WTC11 (cell line): ENCODE results near the gene FAM53B. TPM values are rescaled to one million over a fixed set of nuclear protein-coding genes. Genes with fewer than 3 reads are reported as not detected.

Experiments
- ATAC-seq: fragments of 200-7000 bp; cut with Tn5 transposase; 2 replicates; pipeline ENCODE4 v1.10.0; 2021; ENCODE audit warnings: mild to moderate bottlenecking, moderate library complexity
- CTCF ChIA-PET: fragments of 300-600 bp; sonication (Branson Sonifier 250); formaldehyde crosslinking; loops from one replicate; lab custom pipeline; 2021; ENCODE audit warnings: antibody characterized with exemption; lab: Charles Lee
- POLR2A ChIA-PET: fragments of 350-600 bp; sonication (Branson Sonifier 250); formaldehyde crosslinking; loops from one replicate; lab custom pipeline; 2021; ENCODE audit warnings: antibody characterized with exemption; lab: Charles Lee
- DNase-seq: peaks from one replicate; pipeline ENCODE4 v3.0.0; 2021; ENCODE audit warnings: low spot score
- H3K27ac Mint-ChIP-seq: 2 replicates; pipeline ENCODE4 v1.8.0; 2021; ENCODE audit warnings: mixed read lengths
- H3K27me3 Mint-ChIP-seq: 2 replicates; pipeline ENCODE4 v1.8.0; 2021; ENCODE audit warnings: low read depth, mild to moderate bottlenecking, moderate library complexity, mixed read lengths
- H3K36me3 Mint-ChIP-seq: 2 replicates; pipeline ENCODE4 v1.8.0; 2021; ENCODE audit warnings: mixed read lengths
- H3K4me1 Mint-ChIP-seq: 2 replicates; pipeline ENCODE4 v1.8.0; 2022; ENCODE audit warnings: mixed read lengths
- H3K4me3 Mint-ChIP-seq: 2 replicates; pipeline ENCODE4 v1.8.0; 2021; ENCODE audit warnings: mild to moderate bottlenecking, moderate library complexity, mixed read lengths
- H3K9me3 Mint-ChIP-seq: 2 replicates; pipeline ENCODE4 v1.8.0; 2021; ENCODE audit warnings: mixed read lengths
- ATF3 ChIP-seq: sonication (generic); formaldehyde crosslinking; conservative IDR thresholded peaks from 2 replicates; pipeline ENCODE4 v1.8.1; 2022; ENCODE audit warnings: mild to moderate bottlenecking, missing genetic modification reagents
- EMX1 ChIP-seq: fragments of 250-450 bp; sonication (Bioruptor Pico); IDR thresholded peaks from 2 replicates; pipeline ENCODE4 v1.8.0; 2021; ENCODE audit warnings: mild to moderate bottlenecking
- ETV6 ChIP-seq: sonication (generic); formaldehyde crosslinking; IDR thresholded peaks from 2 replicates; pipeline ENCODE4 v1.8.1; 2022; ENCODE audit warnings: mild to moderate bottlenecking, missing genetic modification reagents
- GRHL2 ChIP-seq: fragments of 250-450 bp; sonication (Bioruptor Pico); IDR thresholded peaks from 2 replicates; pipeline ENCODE4 v1.8.0; 2022; ENCODE audit warnings: mild to moderate bottlenecking, moderate library complexity; ENCODE audit not compliant: insufficient replicate concordance, severe bottlenecking
- GTF2I ChIP-seq: fragments of 250-450 bp; sonication (Bioruptor Pico); conservative IDR thresholded peaks from 2 replicates; pipeline ENCODE4 v1.4.0; 2021; ENCODE audit warnings: mild to moderate bottlenecking
- HMGA2 ChIP-seq: fragments of 250-450 bp; sonication (Bioruptor Pico); IDR thresholded peaks from 2 replicates; pipeline ENCODE4 v1.4.0; 2021; ENCODE audit warnings: mild to moderate bottlenecking, moderate library complexity
- JAZF1 ChIP-seq: fragments of 250-450 bp; sonication (Bioruptor Pico); IDR thresholded peaks from 2 replicates; pipeline ENCODE4 v1.9.0; 2021; ENCODE audit warnings: moderate library complexity, mild to moderate bottlenecking, inconsistent platforms
- MXD4 ChIP-seq: fragments of 250-450 bp; sonication (Bioruptor Pico); IDR thresholded peaks from 2 replicates; pipeline ENCODE4 v1.8.0; 2021; ENCODE audit warnings: mild to moderate bottlenecking, moderate library complexity, borderline replicate concordance
- MYBL2 ChIP-seq: sonication (generic); formaldehyde crosslinking; IDR thresholded peaks from 2 replicates; pipeline ENCODE4 v1.8.1; 2023; ENCODE audit warnings: mild to moderate bottlenecking, moderate library complexity, missing genetic modification reagents
- NFYB ChIP-seq: sonication (generic); formaldehyde crosslinking; conservative IDR thresholded peaks from 2 replicates; pipeline ENCODE4 v1.8.0; 2022; ENCODE audit warnings: low read depth, missing genetic modification reagents
- OVOL2 ChIP-seq: fragments of 250-450 bp; sonication (Bioruptor Pico); IDR thresholded peaks from 2 replicates; pipeline ENCODE4 v1.9.0; 2021; ENCODE audit warnings: mild to moderate bottlenecking, borderline replicate concordance
- RORB ChIP-seq: fragments of 250-450 bp; sonication (Bioruptor Pico); IDR thresholded peaks from 2 replicates; pipeline ENCODE4 v1.9.0; 2021; ENCODE audit warnings: mild to moderate bottlenecking
- SMAD3 ChIP-seq: sonication (generic); formaldehyde crosslinking; IDR thresholded peaks from 2 replicates; pipeline ENCODE4 v1.8.0; 2022; ENCODE audit warnings: missing genetic modification reagents, mild to moderate bottlenecking, borderline replicate concordance
- TCF7 ChIP-seq: sonication (generic); formaldehyde crosslinking; IDR thresholded peaks from 2 replicates; pipeline ENCODE4 v1.8.0; 2022; ENCODE audit warnings: mild to moderate bottlenecking, low read depth, missing genetic modification reagents, moderate library complexity
- TEAD1 ChIP-seq: sonication (generic); formaldehyde crosslinking; IDR thresholded peaks from 2 replicates; pipeline ENCODE4 v1.8.0; 2022; ENCODE audit warnings: mild to moderate bottlenecking, missing genetic modification reagents
- ZBTB21 ChIP-seq: sonication (generic); formaldehyde crosslinking; IDR thresholded peaks from 2 replicates; pipeline ENCODE4 v1.8.1; 2023; ENCODE audit warnings: mild to moderate bottlenecking, missing genetic modification reagents, borderline replicate concordance
- ZNF138 ChIP-seq: sonication (generic); formaldehyde crosslinking; conservative IDR thresholded peaks from 2 replicates; pipeline ENCODE4 v1.8.1; 2022; ENCODE audit warnings: mild to moderate bottlenecking, moderate library complexity, missing genetic modification reagents
- ZNF219 ChIP-seq: sonication (generic); formaldehyde crosslinking; IDR thresholded peaks from 2 replicates; pipeline ENCODE4 v1.8.0; 2023; ENCODE audit warnings: missing genetic modification reagents, mild to moderate bottlenecking, borderline replicate concordance
- ZNF317 ChIP-seq: sonication (generic); formaldehyde crosslinking; IDR thresholded peaks from 2 replicates; pipeline ENCODE4 v1.8.1; 2023; ENCODE audit warnings: low read depth, mild to moderate bottlenecking, moderate library complexity, missing genetic modification reagents, borderline replicate concordance
- ZNF423 ChIP-seq: fragments of 250-450 bp; sonication (Bioruptor Pico); IDR thresholded peaks from 2 replicates; pipeline ENCODE4 v2.1.2; 2022; ENCODE audit warnings: mild to moderate bottlenecking, moderate library complexity
- total RNA-seq: library from RNA; stranded (reverse); gene quantifications from 3 replicates; pipeline ENCODE4 v1.2.3, GENCODE V29; 2021
- TF ChIP-seq, protein P1 (sequence below): sonication (generic); formaldehyde crosslinking; IDR thresholded peaks from 2 replicates; pipeline ENCODE4 v1.8.1; 2022; ENCODE audit warnings: low read depth, mild to moderate bottlenecking, moderate library complexity, missing genetic modification reagents, borderline replicate concordance
- TF ChIP-seq, protein P2 (sequence below): fragments of 250-450 bp; sonication (Bioruptor Pico); IDR thresholded peaks from 2 replicates; pipeline ENCODE4 v1.9.0; 2021; ENCODE audit warnings: mild to moderate bottlenecking
- TF ChIP-seq, protein P3 (sequence below): sonication (generic); formaldehyde crosslinking; IDR thresholded peaks from 2 replicates; pipeline ENCODE4 v1.8.1; 2023; ENCODE audit warnings: mild to moderate bottlenecking, missing genetic modification reagents
- TF ChIP-seq, protein P4 (sequence below): sonication (generic); formaldehyde crosslinking; IDR thresholded peaks from 2 replicates; pipeline ENCODE4 v1.8.1; 2023; ENCODE audit warnings: mild to moderate bottlenecking, missing genetic modification reagents, moderate library complexity
- TF ChIP-seq, protein P5 (sequence below): sonication (generic); formaldehyde crosslinking; IDR thresholded peaks from 2 replicates; pipeline ENCODE4 v1.8.0; 2022; ENCODE audit warnings: mild to moderate bottlenecking, missing genetic modification reagents
- TF ChIP-seq, protein P6 (sequence below): fragments of 250-450 bp; sonication (Bioruptor Pico); conservative IDR thresholded peaks from 2 replicates; pipeline ENCODE4 v1.9.0; 2021; ENCODE audit warnings: mild to moderate bottlenecking
- TF ChIP-seq, protein P7 (sequence below): sonication (generic); formaldehyde crosslinking; IDR thresholded peaks from 2 replicates; pipeline ENCODE4 v1.8.1; 2023; ENCODE audit warnings: mild to moderate bottlenecking, missing genetic modification reagents, moderate library complexity

Gene FAM53B
- total RNA-seq, 1 experiment from 2014 or later = 21.3 TPM

DNA sequence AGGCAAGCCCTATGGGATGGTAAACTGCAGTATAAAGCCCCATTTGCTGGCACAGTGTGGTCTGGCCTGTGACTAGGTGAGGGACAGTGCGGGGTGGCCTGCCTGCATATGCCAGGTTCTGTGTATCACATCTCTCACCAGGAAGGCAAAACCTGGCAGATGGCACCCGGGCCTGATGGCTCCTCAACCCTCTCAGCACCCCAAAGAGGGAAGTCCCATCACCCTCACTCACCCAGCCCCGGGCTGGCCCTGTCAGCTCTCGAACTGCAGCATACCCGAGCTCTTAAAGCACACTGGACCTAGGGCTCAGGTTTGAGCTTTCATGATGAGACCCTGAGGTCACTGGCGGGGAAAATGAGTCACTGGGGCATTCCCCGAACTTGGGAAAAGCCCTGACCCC lies 152.1 kb downstream of the FAM53B start:
- TF ChIP-seq GRHL2 (CRISPR knock-in tag) = no peak
- no peak for TF ChIP-seq SMAD3 (CRISPR knock-in tag)
- TF ChIP-seq, protein P1, sequence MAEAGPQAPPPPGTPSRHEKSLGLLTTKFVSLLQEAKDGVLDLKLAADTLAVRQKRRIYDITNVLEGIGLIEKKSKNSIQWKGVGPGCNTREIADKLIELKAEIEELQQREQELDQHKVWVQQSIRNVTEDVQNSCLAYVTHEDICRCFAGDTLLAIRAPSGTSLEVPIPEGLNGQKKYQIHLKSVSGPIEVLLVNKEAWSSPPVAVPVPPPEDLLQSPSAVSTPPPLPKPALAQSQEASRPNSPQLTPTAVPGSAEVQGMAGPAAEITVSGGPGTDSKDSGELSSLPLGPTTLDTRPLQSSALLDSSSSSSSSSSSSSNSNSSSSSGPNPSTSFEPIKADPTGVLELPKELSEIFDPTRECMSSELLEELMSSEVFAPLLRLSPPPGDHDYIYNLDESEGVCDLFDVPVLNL (CRISPR knock-in tag) = no peak
- no peak for TF ChIP-seq ZNF138
- TF ChIP-seq GTF2I (CRISPR knock-in tag) = no peak
- no peak for TF ChIP-seq HMGA2 (CRISPR knock-in tag)
- no peak for TF ChIP-seq RORB (CRISPR knock-in tag)
- TF ChIP-seq, protein P2, sequence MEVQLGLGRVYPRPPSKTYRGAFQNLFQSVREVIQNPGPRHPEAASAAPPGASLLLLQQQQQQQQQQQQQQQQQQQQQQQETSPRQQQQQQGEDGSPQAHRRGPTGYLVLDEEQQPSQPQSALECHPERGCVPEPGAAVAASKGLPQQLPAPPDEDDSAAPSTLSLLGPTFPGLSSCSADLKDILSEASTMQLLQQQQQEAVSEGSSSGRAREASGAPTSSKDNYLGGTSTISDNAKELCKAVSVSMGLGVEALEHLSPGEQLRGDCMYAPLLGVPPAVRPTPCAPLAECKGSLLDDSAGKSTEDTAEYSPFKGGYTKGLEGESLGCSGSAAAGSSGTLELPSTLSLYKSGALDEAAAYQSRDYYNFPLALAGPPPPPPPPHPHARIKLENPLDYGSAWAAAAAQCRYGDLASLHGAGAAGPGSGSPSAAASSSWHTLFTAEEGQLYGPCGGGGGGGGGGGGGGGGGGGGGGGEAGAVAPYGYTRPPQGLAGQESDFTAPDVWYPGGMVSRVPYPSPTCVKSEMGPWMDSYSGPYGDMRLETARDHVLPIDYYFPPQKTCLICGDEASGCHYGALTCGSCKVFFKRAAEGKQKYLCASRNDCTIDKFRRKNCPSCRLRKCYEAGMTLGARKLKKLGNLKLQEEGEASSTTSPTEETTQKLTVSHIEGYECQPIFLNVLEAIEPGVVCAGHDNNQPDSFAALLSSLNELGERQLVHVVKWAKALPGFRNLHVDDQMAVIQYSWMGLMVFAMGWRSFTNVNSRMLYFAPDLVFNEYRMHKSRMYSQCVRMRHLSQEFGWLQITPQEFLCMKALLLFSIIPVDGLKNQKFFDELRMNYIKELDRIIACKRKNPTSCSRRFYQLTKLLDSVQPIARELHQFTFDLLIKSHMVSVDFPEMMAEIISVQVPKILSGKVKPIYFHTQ = no peak
- TF ChIP-seq MXD4 (CRISPR knock-in tag) = no peak
- TF ChIP-seq, protein P3, sequence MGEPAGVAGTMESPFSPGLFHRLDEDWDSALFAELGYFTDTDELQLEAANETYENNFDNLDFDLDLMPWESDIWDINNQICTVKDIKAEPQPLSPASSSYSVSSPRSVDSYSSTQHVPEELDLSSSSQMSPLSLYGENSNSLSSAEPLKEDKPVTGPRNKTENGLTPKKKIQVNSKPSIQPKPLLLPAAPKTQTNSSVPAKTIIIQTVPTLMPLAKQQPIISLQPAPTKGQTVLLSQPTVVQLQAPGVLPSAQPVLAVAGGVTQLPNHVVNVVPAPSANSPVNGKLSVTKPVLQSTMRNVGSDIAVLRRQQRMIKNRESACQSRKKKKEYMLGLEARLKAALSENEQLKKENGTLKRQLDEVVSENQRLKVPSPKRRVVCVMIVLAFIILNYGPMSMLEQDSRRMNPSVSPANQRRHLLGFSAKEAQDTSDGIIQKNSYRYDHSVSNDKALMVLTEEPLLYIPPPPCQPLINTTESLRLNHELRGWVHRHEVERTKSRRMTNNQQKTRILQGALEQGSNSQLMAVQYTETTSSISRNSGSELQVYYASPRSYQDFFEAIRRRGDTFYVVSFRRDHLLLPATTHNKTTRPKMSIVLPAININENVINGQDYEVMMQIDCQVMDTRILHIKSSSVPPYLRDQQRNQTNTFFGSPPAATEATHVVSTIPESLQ (CRISPR knock-in tag) = no peak
- TF ChIP-seq EMX1 (CRISPR knock-in tag) = no peak
- TF ChIP-seq ZNF423 (CRISPR knock-in tag) = no peak
- no peak for TF ChIP-seq JAZF1 (CRISPR knock-in tag)
- TF ChIP-seq, protein P4, sequence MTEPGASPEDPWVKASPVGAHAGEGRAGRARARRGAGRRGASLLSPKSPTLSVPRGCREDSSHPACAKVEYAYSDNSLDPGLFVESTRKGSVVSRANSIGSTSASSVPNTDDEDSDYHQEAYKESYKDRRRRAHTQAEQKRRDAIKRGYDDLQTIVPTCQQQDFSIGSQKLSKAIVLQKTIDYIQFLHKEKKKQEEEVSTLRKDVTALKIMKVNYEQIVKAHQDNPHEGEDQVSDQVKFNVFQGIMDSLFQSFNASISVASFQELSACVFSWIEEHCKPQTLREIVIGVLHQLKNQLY (CRISPR knock-in tag) = no peak
- no peak for TF ChIP-seq ETV6
- TF ChIP-seq, protein P5, sequence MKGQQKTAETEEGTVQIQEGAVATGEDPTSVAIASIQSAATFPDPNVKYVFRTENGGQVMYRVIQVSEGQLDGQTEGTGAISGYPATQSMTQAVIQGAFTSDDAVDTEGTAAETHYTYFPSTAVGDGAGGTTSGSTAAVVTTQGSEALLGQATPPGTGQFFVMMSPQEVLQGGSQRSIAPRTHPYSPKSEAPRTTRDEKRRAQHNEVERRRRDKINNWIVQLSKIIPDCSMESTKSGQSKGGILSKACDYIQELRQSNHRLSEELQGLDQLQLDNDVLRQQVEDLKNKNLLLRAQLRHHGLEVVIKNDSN = no peak
- TF ChIP-seq ZNF219 (CRISPR knock-in tag) = no peak
- no peak for TF ChIP-seq TCF7
- Mint-ChIP-seq H3K9me3 (peaks cover 9% of the 10 kb centered on the region), H3K36me3 (no peaks in the 10 kb centered on the region), H3K27ac (no peak overlapping the region), H3K4me1 (no peaks in the 10 kb centered on the region), H3K4me3 (no peak overlapping the region), H3K27me3 (no peaks in the 10 kb centered on the region; the same call in 1 of the 2 replicates)
- DNase-seq = no peak
- POLR2A ChIA-PET = no interaction called here
- CTCF ChIA-PET = interaction anchor here (0.6 to 0.8 kb wide), 2 partner anchors 16 to 53 kb away, joined by 3 read pairs; no protein-coding TSS in a partner anchor
- no peak for ATAC-seq

DNA sequence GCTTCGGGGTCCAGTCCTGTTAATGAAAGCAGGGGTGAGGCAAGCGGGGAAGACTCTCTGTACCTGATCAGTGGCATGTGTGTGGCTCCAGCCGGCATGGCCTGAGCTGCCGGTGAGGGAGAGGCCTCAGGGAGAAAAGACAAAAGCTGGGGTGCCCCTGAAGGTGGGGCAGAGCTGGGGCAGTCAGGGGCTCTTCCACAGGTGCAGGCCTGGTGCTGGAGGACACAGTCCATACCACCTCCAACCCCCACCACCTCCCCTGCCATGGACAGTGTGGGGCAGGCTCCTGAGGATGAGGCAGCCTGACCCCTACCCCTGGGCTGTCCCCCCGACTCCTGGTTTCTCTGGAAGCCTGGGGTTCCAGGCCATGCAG lies 153.1 kb downstream of the FAM53B start:
- ChIA-PET CTCF (no interaction called here), POLR2A (no interaction called here)
- peak overlapping the region; percentile 63; the same call in 1 of the 2 replicates for H3K27ac Mint-ChIP-seq
- H3K27me3 Mint-ChIP-seq = no peaks in the 10 kb centered on the region; the same call in 1 of the 2 replicates
- H3K4me1 Mint-ChIP-seq = peaks cover 4% of the 10 kb centered on the region
- ATAC-seq (no peak), DNase-seq (no peak)
- H3K4me3 Mint-ChIP-seq = no peak overlapping the region
- peaks cover 9% of the 10 kb centered on the region for H3K9me3 Mint-ChIP-seq
- no peaks in the 10 kb centered on the region for H3K36me3 Mint-ChIP-seq
- TF ChIP-seq ZNF317 (CRISPR knock-in tag) (no peak), MYBL2 (CRISPR knock-in tag) (no peak), ZBTB21 (no peak), NFYB (CRISPR knock-in tag) (no peak), ATF3 (no peak), TEAD1 (CRISPR knock-in tag) (no peak), OVOL2 (CRISPR knock-in tag) (no peak)
- TF ChIP-seq, protein P6, sequence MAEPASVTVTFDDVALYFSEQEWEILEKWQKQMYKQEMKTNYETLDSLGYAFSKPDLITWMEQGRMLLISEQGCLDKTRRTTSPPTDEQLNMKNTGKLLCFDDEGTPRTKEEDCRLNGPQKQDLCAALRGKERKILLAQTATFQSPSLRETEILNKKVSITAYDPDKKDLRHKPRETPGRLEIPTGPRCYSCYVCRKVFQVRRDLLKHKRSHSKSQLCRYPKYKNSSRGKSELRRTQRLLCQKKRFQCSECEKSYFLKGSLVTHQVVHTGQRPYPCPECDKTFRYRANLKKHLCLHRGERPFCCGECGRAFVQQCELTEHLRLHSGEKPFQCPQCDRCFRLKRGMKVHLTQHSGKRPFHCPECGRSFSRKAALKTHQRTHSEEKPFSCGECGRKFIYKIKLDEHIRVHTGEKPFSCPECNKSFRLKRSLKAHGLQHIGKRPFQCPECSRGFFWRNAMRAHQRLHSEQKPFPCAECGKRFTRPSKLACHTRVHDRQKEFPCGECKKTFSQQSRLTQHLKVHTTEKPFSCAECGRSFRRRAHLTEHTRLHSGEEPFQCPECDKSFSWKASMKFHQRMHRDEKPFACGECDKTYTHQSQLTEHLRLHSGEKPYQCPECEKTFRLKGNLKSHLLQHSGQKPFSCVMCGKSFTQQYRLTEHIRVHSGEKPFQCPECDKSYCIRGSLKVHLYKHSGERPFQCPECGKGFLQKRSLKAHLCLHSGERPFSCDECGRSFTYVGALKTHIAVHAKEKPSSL (CRISPR knock-in tag) = no peak
- TF ChIP-seq, protein P7, sequence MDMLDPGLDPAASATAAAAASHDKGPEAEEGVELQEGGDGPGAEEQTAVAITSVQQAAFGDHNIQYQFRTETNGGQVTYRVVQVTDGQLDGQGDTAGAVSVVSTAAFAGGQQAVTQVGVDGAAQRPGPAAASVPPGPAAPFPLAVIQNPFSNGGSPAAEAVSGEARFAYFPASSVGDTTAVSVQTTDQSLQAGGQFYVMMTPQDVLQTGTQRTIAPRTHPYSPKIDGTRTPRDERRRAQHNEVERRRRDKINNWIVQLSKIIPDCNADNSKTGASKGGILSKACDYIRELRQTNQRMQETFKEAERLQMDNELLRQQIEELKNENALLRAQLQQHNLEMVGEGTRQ (CRISPR knock-in tag) = no peak
